ENCODE results near the gene PCSK2. TPM values are rescaled to one million over a fixed set of nuclear protein-coding genes. Genes with fewer than 3 reads are reported as not detected.

Gene PCSK2
- total RNA-seq, 1 experiment from 2014 or later, result not detected

- Histone ChIP-seq H3K4me1 (no peaks in the 10 kb centered on the region), H3K27me3 (no peaks in the 10 kb centered on the region), H3K36me3 (no peaks in the 10 kb centered on the region; the same call in 1 of the 2 replicates), H3K4me3 (peak overlapping the region; percentile 42), H3K9me3 (replicated peaks) (no peaks in the 10 kb centered on the region), H3K27ac (no peak overlapping the region)
- DNase-seq, result peak; percentile 22 to 31
Observed at GRCh38 chr20:17225851-17226409, 910 bp upstream of the PCSK2 start.

GRCh38 chr20:17227219-17227575 is 357 bp downstream of the PCSK2 start:
- H3K27me3 ChIP-seq, result no peaks in the 10 kb centered on the region
- no peak for DNase-seq
- H3K27ac ChIP-seq, result no peak overlapping the region
- H3K4me3 ChIP-seq, result no peak overlapping the region
- H3K36me3 ChIP-seq, result no peaks in the 10 kb centered on the region; the same call in 1 of the 2 replicates
- H3K9me3 ChIP-seq (replicated peaks), result no peaks in the 10 kb centered on the region
- no peaks in the 10 kb centered on the region for H3K4me1 ChIP-seq

DNA sequence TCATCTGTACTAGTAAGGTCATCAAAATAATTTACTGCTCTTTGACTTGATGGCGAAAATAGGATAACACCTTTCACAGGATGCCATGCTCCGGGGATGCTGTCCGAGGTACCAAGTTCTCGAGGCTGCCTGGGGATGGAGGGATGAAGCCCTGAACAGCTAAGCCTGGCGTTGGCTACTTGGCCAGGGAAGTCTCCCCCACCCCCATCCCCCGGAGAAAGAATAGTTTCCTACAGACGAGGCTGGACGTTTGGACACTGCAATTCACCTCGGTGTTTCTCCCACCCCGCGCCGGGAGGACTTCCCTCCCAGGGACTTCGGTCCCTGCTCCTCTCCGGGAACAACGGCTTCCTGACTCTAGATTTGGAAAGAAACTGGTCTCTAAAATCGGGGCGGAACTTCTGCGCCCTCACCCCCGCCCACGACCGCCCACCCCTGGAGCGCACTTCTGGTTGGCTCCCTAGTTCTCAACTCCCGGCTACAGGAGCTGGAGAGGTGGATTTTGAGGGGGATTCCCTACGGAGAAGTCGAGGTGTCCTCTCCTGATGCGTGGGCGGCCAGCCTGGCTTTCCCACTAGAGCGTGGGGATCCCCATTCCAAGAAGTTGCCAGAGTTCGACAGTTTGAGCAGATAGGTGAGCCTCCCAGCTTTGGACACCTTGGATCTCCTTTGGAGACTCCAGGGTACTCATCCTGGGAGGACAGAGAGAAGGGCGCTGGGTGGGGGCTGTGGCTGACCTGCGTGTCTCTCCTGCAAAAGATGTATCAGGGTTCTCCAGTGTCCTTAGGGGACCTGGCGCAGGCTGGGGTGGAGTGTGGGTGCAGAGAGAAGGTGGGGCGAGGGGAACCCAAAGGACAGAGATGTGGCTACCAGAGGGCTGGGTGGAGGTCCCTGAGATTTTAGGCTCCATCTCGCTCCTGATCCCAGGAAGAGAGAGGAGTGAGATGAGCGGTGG is 1.1 kb downstream of the PCSK2 start:
- H3K9me3 ChIP-seq (replicated peaks), result no peaks in the 10 kb centered on the region
- H3K27ac ChIP-seq, result no peak overlapping the region
- H3K4me3 ChIP-seq, result no peak overlapping the region
- H3K4me1 ChIP-seq, result no peaks in the 10 kb centered on the region
- no peaks in the 10 kb centered on the region for H3K27me3 ChIP-seq
- DNase-seq, result peak in 1 of 2 experiments; percentile 24
- no peaks in the 10 kb centered on the region; the same call in 1 of the 2 replicates for H3K36me3 ChIP-seq

GRCh38 chr20:17228624-17229061 is 1.8 kb downstream of the PCSK2 start:
- Histone ChIP-seq H3K27me3 (no peaks in the 10 kb centered on the region), H3K4me1 (no peaks in the 10 kb centered on the region), H3K36me3 (no peaks in the 10 kb centered on the region; the same call in 1 of the 2 replicates), H3K4me3 (no peak overlapping the region), H3K27ac (no peak overlapping the region), H3K9me3 (replicated peaks) (no peaks in the 10 kb centered on the region)
- no peak for DNase-seq

- Histone ChIP-seq H3K36me3 (no peaks in the 10 kb centered on the region; the same call in 1 of the 2 replicates), H3K4me3 (no peak overlapping the region), H3K27ac (no peak overlapping the region), H3K27me3 (no peaks in the 10 kb centered on the region), H3K9me3 (replicated peaks) (no peaks in the 10 kb centered on the region), H3K4me1 (no peaks in the 10 kb centered on the region)
- no peak for DNase-seq
Observed at GRCh38 chr20:17229256-17229655, 2.4 kb downstream of the PCSK2 start.

GRCh38 chr20:17233626-17234025 is 6.8 kb downstream of the PCSK2 start:
- no peak for DNase-seq
- H3K4me3 ChIP-seq, result no peak overlapping the region
- H3K27ac ChIP-seq, result no peak overlapping the region
- H3K27me3 ChIP-seq, result peaks cover 4% of the 10 kb centered on the region; the same call in 1 of the 2 replicates
- H3K4me1 ChIP-seq, result no peaks in the 10 kb centered on the region
- H3K9me3 ChIP-seq (replicated peaks), result no peaks in the 10 kb centered on the region
- H3K36me3 ChIP-seq, result no peaks in the 10 kb centered on the region; the same call in 1 of the 2 replicates

GRCh38 chr20:17236766-17237165 is 9.9 kb downstream of the PCSK2 start:
- Histone ChIP-seq H3K9me3 (replicated peaks) (no peaks in the 10 kb centered on the region), H3K36me3 (no peaks in the 10 kb centered on the region), H3K27ac (no peak overlapping the region), H3K4me1 (no peaks in the 10 kb centered on the region), H3K27me3 (peaks cover 4% of the 10 kb centered on the region; the same call in 1 of the 2 replicates), H3K4me3 (no peak overlapping the region)
- DNase-seq, result no peak

- no peak overlapping the region for H3K4me3 ChIP-seq
- no peaks in the 10 kb centered on the region for H3K27me3 ChIP-seq
Observed at GRCh38 chr20:17248224-17248623, 21.4 kb downstream of the PCSK2 start.

GRCh38 chr20:17262786-17263185 is 35.9 kb downstream of the PCSK2 start:
- H3K9me3 ChIP-seq (replicated peaks), result no peaks in the 10 kb centered on the region
- no peaks in the 10 kb centered on the region for H3K27me3 ChIP-seq
- H3K4me1 ChIP-seq, result no peaks in the 10 kb centered on the region
- DNase-seq, result no peak
- H3K36me3 ChIP-seq, result no peaks in the 10 kb centered on the region
- H3K4me3 ChIP-seq, result no peak overlapping the region
- H3K27ac ChIP-seq, result no peak overlapping the region

More at GRCh38 chr20:17248224-17248623, 21.4 kb downstream of the PCSK2 start:
- no peaks in the 10 kb centered on the region for H3K9me3 ChIP-seq (replicated peaks)
- no peaks in the 10 kb centered on the region for H3K4me1 ChIP-seq
- no peak overlapping the region for H3K27ac ChIP-seq
- no peaks in the 10 kb centered on the region for H3K36me3 ChIP-seq
- no peak for DNase-seq

GRCh38 chr20:17273717-17274116 is 46.9 kb downstream of the PCSK2 start:
- Histone ChIP-seq H3K27me3 (no peaks in the 10 kb centered on the region), H3K27ac (no peak overlapping the region), H3K4me1 (no peaks in the 10 kb centered on the region), H3K36me3 (no peaks in the 10 kb centered on the region), H3K4me3 (no peak overlapping the region), H3K9me3 (replicated peaks) (no peaks in the 10 kb centered on the region)
- no peak for DNase-seq

DNA sequence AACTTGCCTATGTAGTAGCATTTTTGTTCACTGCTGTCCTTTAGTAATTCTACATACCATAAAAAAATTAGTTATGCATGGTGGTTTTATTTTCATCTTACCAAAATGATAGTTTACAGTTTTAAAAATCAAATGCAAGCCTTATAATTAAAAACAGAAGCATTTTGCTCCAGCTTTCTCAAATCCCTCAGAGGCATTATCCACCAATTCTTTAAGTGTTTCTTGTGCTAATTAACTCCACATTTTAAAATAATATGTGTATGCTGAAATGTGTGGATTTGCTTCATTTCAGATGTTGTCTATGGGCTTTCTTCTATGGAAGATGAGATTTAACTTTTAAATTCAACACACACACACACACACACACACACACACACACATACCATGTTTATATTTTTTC is 49.3 kb downstream of the PCSK2 start:
- DNase-seq, result no peak
- H3K4me3 ChIP-seq, result no peak overlapping the region
- H3K36me3 ChIP-seq, result no peaks in the 10 kb centered on the region
- H3K27ac ChIP-seq, result no peak overlapping the region
- H3K4me1 ChIP-seq, result no peaks in the 10 kb centered on the region
- no peaks in the 10 kb centered on the region for H3K27me3 ChIP-seq
- no peaks in the 10 kb centered on the region for H3K9me3 ChIP-seq (replicated peaks)

GRCh38 chr20:17281478-17281877 is 54.6 kb downstream of the PCSK2 start:
- peak; percentile 40 to 75 for DNase-seq
- no peaks in the 10 kb centered on the region for H3K36me3 ChIP-seq
- H3K27me3 ChIP-seq, result peaks cover 4% of the 10 kb centered on the region; the same call in 1 of the 2 replicates
- H3K9me3 ChIP-seq (replicated peaks), result no peaks in the 10 kb centered on the region
- H3K4me3 ChIP-seq, result no peak overlapping the region
- no peak overlapping the region for H3K27ac ChIP-seq
- no peaks in the 10 kb centered on the region for H3K4me1 ChIP-seq

DNA sequence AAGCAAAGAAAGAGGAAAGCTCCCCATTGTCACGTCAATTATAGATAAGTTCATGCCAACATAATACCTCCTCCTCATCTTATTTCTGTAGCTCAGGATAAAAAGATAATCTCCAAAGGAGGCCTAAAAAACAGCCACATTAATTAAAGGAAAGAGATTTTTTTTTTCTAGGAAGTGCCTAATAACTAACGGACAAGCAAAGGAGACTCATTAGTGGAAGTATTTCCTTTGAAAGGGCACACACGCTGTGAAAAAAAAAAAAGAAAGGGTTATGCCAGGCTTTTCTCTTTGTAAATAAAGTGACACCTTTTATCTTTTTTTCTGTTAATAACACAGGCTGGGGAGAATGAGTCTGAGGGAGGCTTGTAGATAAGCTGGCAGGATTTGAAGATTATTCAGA is 55.7 kb downstream of the PCSK2 start:
- no peaks in the 10 kb centered on the region for H3K36me3 ChIP-seq
- no peaks in the 10 kb centered on the region for H3K4me1 ChIP-seq
- H3K9me3 ChIP-seq (replicated peaks), result no peaks in the 10 kb centered on the region
- no peak for DNase-seq
- no peak overlapping the region for H3K27ac ChIP-seq
- no peak overlapping the region for H3K4me3 ChIP-seq
- peaks cover 4% of the 10 kb centered on the region; the same call in 1 of the 2 replicates for H3K27me3 ChIP-seq

DNA sequence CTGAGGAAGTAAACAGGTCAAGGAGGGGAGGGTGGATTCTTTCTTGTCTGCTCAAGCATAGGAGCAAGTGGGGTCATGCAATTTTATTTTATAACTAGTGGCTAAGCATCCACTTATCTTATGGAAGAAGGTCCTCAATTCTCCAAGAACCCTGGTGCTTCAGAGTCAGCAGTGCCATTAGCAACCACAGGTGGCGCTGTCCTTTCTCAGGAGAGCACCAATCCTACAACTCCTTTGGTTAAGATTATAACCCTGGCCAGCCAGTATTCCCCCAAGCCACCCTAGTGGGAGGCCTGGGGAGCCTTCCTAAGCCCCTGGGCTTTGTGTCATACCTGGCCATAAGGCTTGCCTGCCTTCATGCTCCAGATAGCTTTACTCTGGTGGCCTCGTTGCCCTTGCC is 60.7 kb downstream of the PCSK2 start:
- Histone ChIP-seq H3K4me3 (no peak overlapping the region), H3K27ac (no peak overlapping the region), H3K9me3 (replicated peaks) (no peaks in the 10 kb centered on the region), H3K36me3 (no peaks in the 10 kb centered on the region), H3K4me1 (no peaks in the 10 kb centered on the region), H3K27me3 (peaks cover 4% of the 10 kb centered on the region)
- peak; percentile 7 to 22 for DNase-seq

- Histone ChIP-seq H3K4me3 (no peak overlapping the region), H3K9me3 (replicated peaks) (no peaks in the 10 kb centered on the region), H3K36me3 (no peaks in the 10 kb centered on the region), H3K4me1 (no peaks in the 10 kb centered on the region), H3K27ac (no peak overlapping the region), H3K27me3 (peaks cover 4% of the 10 kb centered on the region)
- no peak for DNase-seq
Observed at GRCh38 chr20:17287998-17288397, 61.2 kb downstream of the PCSK2 start.
